ENCODE measurements around the gene FTCD. TPM values are rescaled to one million over a fixed set of nuclear protein-coding genes. Genes with fewer than 3 reads are reported as not detected.

FTCD gene
- total and polyA plus RNA-seq, 3 donors from 2014 or later, result 49.2 to 63.5 (median 50.5) TPM

DNA sequence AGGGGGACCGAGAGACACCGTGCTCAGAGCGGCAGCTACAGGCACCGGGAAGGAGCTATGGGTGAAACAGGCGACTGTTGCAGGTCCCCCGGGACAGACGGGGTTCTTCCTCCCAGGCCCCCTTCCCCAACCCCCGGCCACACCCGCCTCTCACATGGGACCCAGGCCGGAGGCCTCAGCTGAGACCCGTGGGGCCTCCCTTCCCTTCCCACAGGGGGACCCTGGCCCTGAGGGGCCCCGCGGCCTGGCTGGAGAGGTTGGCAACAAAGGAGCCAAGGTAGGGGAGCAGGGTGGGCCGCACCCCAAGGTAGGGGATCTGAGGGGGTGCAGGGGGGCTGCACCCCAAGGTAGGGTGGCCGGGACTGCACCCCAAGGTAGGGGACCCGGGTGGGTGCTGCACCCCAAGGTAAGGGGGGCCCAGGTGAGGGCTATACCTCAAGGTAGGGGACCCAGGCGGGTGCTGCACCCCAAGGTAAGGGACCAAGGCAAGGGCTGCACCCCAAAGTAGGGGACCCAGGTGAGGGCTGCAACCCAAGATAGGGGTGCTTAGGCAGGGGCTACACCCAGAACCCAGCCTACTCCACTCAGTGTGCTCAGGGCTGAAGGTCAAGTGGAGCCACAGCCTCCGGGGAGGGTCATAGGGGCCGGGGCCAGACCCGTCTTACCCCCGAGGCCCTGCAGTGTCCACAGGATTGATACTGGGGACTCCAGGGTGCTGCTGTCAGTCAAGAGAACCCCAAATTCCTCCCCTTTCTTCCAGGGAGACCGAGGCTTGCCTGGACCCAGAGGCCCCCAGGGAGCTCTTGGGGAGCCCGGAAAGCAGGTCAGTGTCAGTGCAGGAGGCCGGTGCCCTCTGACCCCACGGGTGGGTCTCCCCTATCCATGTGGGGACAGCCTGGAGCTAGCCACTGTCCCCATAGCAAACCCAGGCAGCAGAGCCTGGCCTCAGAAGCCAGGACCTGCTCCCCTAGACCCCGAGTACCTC lies 34.8 kb downstream of the FTCD start:
- 90 to 95% methylated on average over 20 to 26 of the region's 26 CpGs for WGBS, 2 donors
- Histone ChIP-seq H3K27me3 (no peaks in the 10 kb centered on the region), H3K9me3 (no peaks in the 10 kb centered on the region), H3K4me1 (no peaks in the 10 kb centered on the region), H3K27ac (no peak overlapping the region), H3K36me3 (ENCODE audit: low read depth, missing control alignments) (no peaks in the 10 kb centered on the region), H3K4me3 (no peak overlapping the region)
- intact Hi-C loops (cut with DNase I; ENCODE audit: low total_unique reads), result no loop called here
- peak; percentile 6 for DNase-seq
- no peak for TF ChIP-seq POLR2A (IDR thresholded peaks at IDR 0.05)
- TF ChIP-seq, protein P1, sequence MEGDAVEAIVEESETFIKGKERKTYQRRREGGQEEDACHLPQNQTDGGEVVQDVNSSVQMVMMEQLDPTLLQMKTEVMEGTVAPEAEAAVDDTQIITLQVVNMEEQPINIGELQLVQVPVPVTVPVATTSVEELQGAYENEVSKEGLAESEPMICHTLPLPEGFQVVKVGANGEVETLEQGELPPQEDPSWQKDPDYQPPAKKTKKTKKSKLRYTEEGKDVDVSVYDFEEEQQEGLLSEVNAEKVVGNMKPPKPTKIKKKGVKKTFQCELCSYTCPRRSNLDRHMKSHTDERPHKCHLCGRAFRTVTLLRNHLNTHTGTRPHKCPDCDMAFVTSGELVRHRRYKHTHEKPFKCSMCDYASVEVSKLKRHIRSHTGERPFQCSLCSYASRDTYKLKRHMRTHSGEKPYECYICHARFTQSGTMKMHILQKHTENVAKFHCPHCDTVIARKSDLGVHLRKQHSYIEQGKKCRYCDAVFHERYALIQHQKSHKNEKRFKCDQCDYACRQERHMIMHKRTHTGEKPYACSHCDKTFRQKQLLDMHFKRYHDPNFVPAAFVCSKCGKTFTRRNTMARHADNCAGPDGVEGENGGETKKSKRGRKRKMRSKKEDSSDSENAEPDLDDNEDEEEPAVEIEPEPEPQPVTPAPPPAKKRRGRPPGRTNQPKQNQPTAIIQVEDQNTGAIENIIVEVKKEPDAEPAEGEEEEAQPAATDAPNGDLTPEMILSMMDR (IDR thresholded peaks at IDR 0.05), result no peak

DNA sequence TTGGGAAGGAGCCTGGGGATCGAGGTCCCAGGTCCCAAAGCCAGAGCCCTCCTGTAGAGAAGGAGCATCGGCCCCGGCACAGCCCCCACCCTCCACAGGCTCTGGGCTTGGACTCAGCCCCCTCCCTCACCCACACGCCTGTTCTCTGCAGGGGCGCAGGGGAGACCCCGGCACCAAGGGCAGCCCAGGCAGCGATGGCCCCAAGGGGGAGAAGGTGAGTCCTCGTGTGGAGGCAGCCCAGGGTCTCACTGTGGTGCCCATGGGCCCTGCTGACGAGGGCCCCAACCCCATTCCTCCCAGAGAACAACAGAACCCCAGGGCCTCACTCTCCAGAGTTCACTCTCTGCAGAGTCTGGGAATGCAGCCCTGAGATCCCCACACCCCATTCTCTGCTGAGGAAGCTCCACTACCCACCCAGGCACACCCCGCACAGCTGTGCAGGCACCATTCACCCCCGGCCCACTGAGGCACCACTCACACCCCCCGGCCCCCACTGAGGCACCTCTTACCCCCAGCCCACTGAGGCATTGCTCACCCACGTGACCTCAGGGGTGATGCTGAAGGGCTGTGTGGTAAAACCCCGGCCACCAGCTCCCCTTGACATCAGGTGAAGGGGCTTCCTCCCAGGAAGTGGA lies 35.6 kb downstream of the FTCD start:
- H3K9me3 ChIP-seq, result no peaks in the 10 kb centered on the region
- intact Hi-C loops (cut with DNase I; ENCODE audit: low total_unique reads), result no loop called here
- no peaks in the 10 kb centered on the region for H3K27me3 ChIP-seq
- H3K27ac ChIP-seq, result no peak overlapping the region
- WGBS, 2 donors, result 91 to 92% methylated on average over 6 to 14 of the region's 14 CpGs
- no peak overlapping the region for H3K4me3 ChIP-seq
- H3K4me1 ChIP-seq, result no peaks in the 10 kb centered on the region
- no peaks in the 10 kb centered on the region for H3K36me3 ChIP-seq (ENCODE audit: low read depth, missing control alignments)
- DNase-seq, result peak; percentile 6
- TF ChIP-seq, protein P1 (IDR thresholded peaks at IDR 0.05), result no peak
- TF ChIP-seq POLR2A (IDR thresholded peaks at IDR 0.05), result no peak

- Histone ChIP-seq H3K36me3 (ENCODE audit: low read depth, missing control alignments) (no peaks in the 10 kb centered on the region), H3K27me3 (no peaks in the 10 kb centered on the region), H3K27ac (no peak overlapping the region), H3K9me3 (no peaks in the 10 kb centered on the region), H3K4me1 (no peaks in the 10 kb centered on the region), H3K4me3 (no peak overlapping the region)
- peak; percentile 7 for DNase-seq
- intact Hi-C loops (cut with DNase I; ENCODE audit: low total_unique reads), result no loop called here
- 92% methylated on average over 12 of the region's 12 CpGs; no CpG with 5 or more reads in 1 of the 2 donors for WGBS, 2 donors
- no peak for TF ChIP-seq POLR2A (IDR thresholded peaks at IDR 0.05)
- TF ChIP-seq, protein P1 (IDR thresholded peaks at IDR 0.05), result no peak
These were observed 36.2 kb downstream of the FTCD start for GRCh38 chr21:46119144-46119636.

DNA sequence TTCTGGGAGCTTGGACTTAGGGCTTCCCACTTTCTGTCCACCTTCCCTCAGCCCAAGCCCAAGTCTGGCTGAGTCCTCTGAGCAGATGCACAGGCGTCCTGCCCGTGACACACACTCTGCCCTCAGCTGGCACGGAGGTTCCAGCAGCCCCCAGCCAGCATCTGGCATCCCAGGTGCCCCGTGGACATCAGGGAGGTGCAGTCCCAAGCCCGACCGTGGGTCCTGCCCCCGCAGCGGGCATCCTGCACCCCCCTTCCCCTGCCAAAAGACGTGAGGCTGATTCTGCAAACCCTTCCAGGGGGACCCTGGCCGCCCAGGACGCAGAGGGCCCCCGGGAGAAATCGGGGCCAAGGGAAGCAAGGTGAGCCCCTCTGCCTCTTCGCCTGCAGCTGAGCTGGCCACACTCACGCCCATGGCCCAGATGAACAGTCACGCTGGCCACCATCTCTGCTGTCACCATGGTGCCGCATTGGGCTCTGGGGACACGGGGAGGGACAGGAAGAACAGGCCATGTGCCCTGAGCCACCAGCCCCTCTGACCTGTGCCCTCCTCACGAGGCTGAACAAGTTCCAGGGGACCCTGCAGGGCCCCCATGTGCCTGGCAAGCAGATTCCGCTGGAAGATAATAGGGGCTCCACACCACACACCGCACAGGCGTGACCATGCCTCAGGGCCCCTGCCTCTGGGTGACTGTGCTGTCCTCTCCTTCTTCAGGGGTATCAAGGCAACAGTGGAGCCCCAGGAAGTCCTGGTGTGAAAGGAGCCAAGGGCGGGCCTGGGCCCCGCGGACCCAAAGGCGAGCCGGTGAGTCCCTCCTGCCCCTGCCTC lies 36.8 kb downstream of the FTCD start:
- no peak overlapping the region for H3K4me3 ChIP-seq
- 90 to 93% methylated on average over 2 to 27 of the region's 27 CpGs for WGBS, 2 donors
- H3K27ac ChIP-seq, result no peak overlapping the region
- no peaks in the 10 kb centered on the region for H3K36me3 ChIP-seq (ENCODE audit: low read depth, missing control alignments)
- peak; percentile 12 for DNase-seq
- intact Hi-C loops (cut with DNase I; ENCODE audit: low total_unique reads), result no loop called here
- no peaks in the 10 kb centered on the region for H3K4me1 ChIP-seq
- H3K27me3 ChIP-seq, result no peaks in the 10 kb centered on the region
- no peaks in the 10 kb centered on the region for H3K9me3 ChIP-seq
- TF ChIP-seq POLR2A (IDR thresholded peaks at IDR 0.05), result no peak
- TF ChIP-seq, protein P1 (IDR thresholded peaks at IDR 0.05), result no peak
